Ishikawa (cell line): Measurements from ENCODE around the gene KLHL6.

ENCODE experiments used
- EP300 ChIP-seq: IDR thresholded peaks from 2 replicates; pipeline ENCODE4 v1.6.1; 2012; ENCODE audit warnings: borderline replicate concordance
- FOXM1 ChIP-seq: IDR thresholded peaks from 2 replicates; pipeline ENCODE4 v1.6.1; 2012; ENCODE audit warnings: low read depth, borderline replicate concordance
- NFIC ChIP-seq: IDR thresholded peaks from 2 replicates; pipeline ENCODE4 v1.6.1; 2012
- TEAD4 ChIP-seq: IDR thresholded peaks from 2 replicates; pipeline ENCODE4 v1.6.1; 2012
- ZBTB7A ChIP-seq: IDR thresholded peaks from 2 replicates; pipeline ENCODE4 v1.6.1; 2012; ENCODE audit warnings: low read depth
- TF ChIP-seq, protein P1 (sequence below): IDR thresholded peaks from 2 replicates; pipeline ENCODE4 v1.6.1; 2012

GRCh38 chr3:183538486-183538885 lies 17.0 kb downstream of the KLHL6 start:
- TF ChIP-seq EP300 (no peak), TEAD4 (no peak), ZBTB7A (no peak), NFIC (no peak), FOXM1 (no peak)
- TF ChIP-seq, protein P1, sequence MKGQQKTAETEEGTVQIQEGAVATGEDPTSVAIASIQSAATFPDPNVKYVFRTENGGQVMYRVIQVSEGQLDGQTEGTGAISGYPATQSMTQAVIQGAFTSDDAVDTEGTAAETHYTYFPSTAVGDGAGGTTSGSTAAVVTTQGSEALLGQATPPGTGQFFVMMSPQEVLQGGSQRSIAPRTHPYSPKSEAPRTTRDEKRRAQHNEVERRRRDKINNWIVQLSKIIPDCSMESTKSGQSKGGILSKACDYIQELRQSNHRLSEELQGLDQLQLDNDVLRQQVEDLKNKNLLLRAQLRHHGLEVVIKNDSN: no peak
